GM21825 (cell line): Measurements from ENCODE around the gene SESN3.
A peak's percentile ranks its signal among the peaks of the same experiment; 100 is the strongest.
"Not testable (repeated sequence)": the region's sequence is repeated elsewhere in the genome, so short reads cannot be mapped to it uniquely, and the experiment has no call there.

Experiments
- ATAC-seq: cut with Tn5 transposase; IDR thresholded peaks from one replicate; pipeline ENCODE4 v1.9.1; 2021; ENCODE audit warnings: mild to moderate bottlenecking, moderate library complexity; ENCODE audit not compliant: unreplicated experiment

SESN3 gene

GRCh38 chr11:95231127-95231880 is at the start of gene SESN3:
SESN3 (minus strand) TSS chr11:95231202; CDS start chr11:95230860, 342 bp downstream.
- peak; percentile 94 for ATAC-seq

GRCh38 chr11:95279921-95280868 is 49.2 kb upstream of the SESN3 start:
- no peak for ATAC-seq

- no peak for ATAC-seq
Measured at GRCh38 chr11:95277868-95278267, 46.9 kb upstream of the SESN3 start.

GRCh38 chr11:95276139-95276538 is 45.1 kb upstream of the SESN3 start:
- no peak for ATAC-seq

- ATAC-seq, result not testable (repeated sequence)
Measured at GRCh38 chr11:95273618-95274017, 42.6 kb upstream of the SESN3 start.

- ATAC-seq, result no peak
Measured at GRCh38 chr11:95269036-95269819, 38.2 kb upstream of the SESN3 start.

GRCh38 chr11:95268391-95268790 is 37.4 kb upstream of the SESN3 start:
- ATAC-seq, result no peak

- ATAC-seq, result no peak
Measured at GRCh38 chr11:95267601-95268213, 36.7 kb upstream of the SESN3 start.

- ATAC-seq, result no peak
Measured at GRCh38 chr11:95266751-95267374, 35.9 kb upstream of the SESN3 start.

- no peak for ATAC-seq
Measured at GRCh38 chr11:95264881-95265280, 33.9 kb upstream of the SESN3 start.

GRCh38 chr11:95262994-95263765 is 32.2 kb upstream of the SESN3 start:
- no peak for ATAC-seq

- no peak for ATAC-seq
Measured at GRCh38 chr11:95257456-95257971, 26.5 kb upstream of the SESN3 start.

GRCh38 chr11:95256321-95256779 is 25.3 kb upstream of the SESN3 start:
- no peak for ATAC-seq

GRCh38 chr11:95255251-95256145 is 24.5 kb upstream of the SESN3 start:
- no peak for ATAC-seq

GRCh38 chr11:95254716-95255115 is 23.7 kb upstream of the SESN3 start:
- peak; percentile 13 for ATAC-seq

GRCh38 chr11:95254131-95254704 is 23.2 kb upstream of the SESN3 start:
- ATAC-seq, result peak; percentile 98

GRCh38 chr11:95253141-95253540 is 22.1 kb upstream of the SESN3 start:
- ATAC-seq, result no peak

GRCh38 chr11:95252586-95252985 is 21.6 kb upstream of the SESN3 start:
- no peak for ATAC-seq
